ENCODE results near the gene AGAP1. TPM values are rescaled to one million over a fixed set of nuclear protein-coding genes. Genes with fewer than 3 reads are reported as not detected.

The AGAP1 gene
- total and polyA plus RNA-seq, 7 donors: 4.2 to 21.6 (median 16.6) TPM

- Histone ChIP-seq H3K27ac (no peak overlapping the region), H3K27me3 (ENCODE audit: insufficient read depth in 3 of 3, low read length in 2 of 3) (no peaks in the 10 kb centered on the region), H3K4me3 (no peak overlapping the region), H3K9me3 (peaks cover 2% of the 10 kb centered on the region), H3K36me3 (ENCODE audit: insufficient read depth in 1 of 2, low read depth in 1 of 2) (no peaks in the 10 kb centered on the region), H3K4me1 (peaks cover 13% of the 10 kb centered on the region)
- DNase-seq (no peak), ATAC-seq (no peak)
- intact Hi-C loops (cut with DNase I): no loop called here
- no peak for TF ChIP-seq CTCF (IDR thresholded peaks at IDR 0.05)
- 73 to 94% (median 89%) methylated on average over 2 of the region's 2 CpGs for WGBS, 3 donors
These were observed 129.9 kb downstream of the AGAP1 start for GRCh38 chr2:235623752-235624151.

DNA sequence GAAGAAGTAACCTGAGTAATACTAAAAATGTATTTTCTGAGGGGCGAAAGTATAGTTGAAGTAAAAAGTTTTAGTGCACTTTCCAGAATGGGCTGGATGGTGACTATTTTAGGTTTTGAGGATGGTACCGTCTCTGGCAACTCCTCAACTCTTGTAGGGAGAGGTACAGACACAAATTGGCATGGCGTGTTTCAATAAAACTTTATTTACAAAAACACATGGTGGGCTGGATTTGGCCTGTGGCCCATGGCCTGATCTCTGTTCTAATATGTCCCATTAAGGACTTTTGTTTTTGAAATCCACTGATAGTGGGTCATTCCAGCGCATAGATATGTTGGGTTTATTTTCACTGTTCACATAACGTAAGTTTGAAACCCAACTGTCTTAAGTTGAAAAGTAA is 132.8 kb downstream of the AGAP1 start:
- H3K4me3 ChIP-seq: no peak overlapping the region
- H3K4me1 ChIP-seq: peaks cover 13% of the 10 kb centered on the region
- H3K36me3 ChIP-seq (ENCODE audit: insufficient read depth in 1 of 2, low read depth in 1 of 2): no peaks in the 10 kb centered on the region
- no peak for ATAC-seq
- TF ChIP-seq CTCF (IDR thresholded peaks at IDR 0.05): no peak
- no peaks in the 10 kb centered on the region for H3K27me3 ChIP-seq (ENCODE audit: insufficient read depth in 3 of 3, low read length in 2 of 3)
- intact Hi-C loops (cut with DNase I): no loop called here
- H3K9me3 ChIP-seq: peaks cover 2% of the 10 kb centered on the region
- H3K27ac ChIP-seq: no peak overlapping the region
- no peak for DNase-seq
- WGBS, 3 donors: 96 to 98% (median 98%) methylated on average over 5 of the region's 5 CpGs

DNA sequence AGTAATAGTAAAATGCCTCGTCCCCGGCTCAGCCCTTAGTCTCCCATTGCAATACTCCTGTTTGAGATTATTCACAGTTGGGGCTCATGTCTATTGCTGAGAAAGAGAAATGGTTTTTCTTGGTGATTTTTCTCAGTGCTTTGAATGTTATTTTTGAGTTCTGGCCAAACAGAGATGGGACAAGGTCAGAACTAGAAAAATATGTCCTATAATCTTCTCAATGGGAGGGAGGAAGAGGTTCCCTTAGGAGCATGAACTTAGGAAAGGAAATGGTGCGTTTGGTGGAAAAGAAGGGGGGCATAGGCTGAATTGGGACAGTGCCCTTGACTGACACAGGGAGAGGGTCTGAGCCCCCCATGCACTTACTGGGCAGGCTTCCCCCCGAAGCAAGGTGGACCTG is 133.8 kb downstream of the AGAP1 start:
- 68 to 74% (median 69%) methylated on average over 4 of the region's 4 CpGs for WGBS, 3 donors
- H3K27me3 ChIP-seq (ENCODE audit: insufficient read depth in 3 of 3, low read length in 2 of 3): no peaks in the 10 kb centered on the region
- peaks cover 2% of the 10 kb centered on the region for H3K9me3 ChIP-seq
- H3K4me3 ChIP-seq: no peak overlapping the region
- ATAC-seq (no peak), DNase-seq (no peak)
- peaks cover 13% of the 10 kb centered on the region for H3K4me1 ChIP-seq
- no peaks in the 10 kb centered on the region for H3K36me3 ChIP-seq (ENCODE audit: insufficient read depth in 1 of 2, low read depth in 1 of 2)
- no peak for TF ChIP-seq CTCF (IDR thresholded peaks at IDR 0.05)
- intact Hi-C loops (cut with DNase I): no loop called here
- no peak overlapping the region for H3K27ac ChIP-seq

GRCh38 chr2:235630718-235631296 is 137.0 kb downstream of the AGAP1 start:
- ATAC-seq (no peak), DNase-seq (no peak)
- no peaks in the 10 kb centered on the region for H3K27me3 ChIP-seq (ENCODE audit: insufficient read depth in 3 of 3, low read length in 2 of 3)
- H3K36me3 ChIP-seq (ENCODE audit: insufficient read depth in 1 of 2, low read depth in 1 of 2): no peaks in the 10 kb centered on the region
- H3K4me3 ChIP-seq: no peak overlapping the region
- H3K27ac ChIP-seq: no peak overlapping the region
- H3K9me3 ChIP-seq: peaks cover 2% of the 10 kb centered on the region
- no peaks in the 10 kb centered on the region for H3K4me1 ChIP-seq
- WGBS, 3 donors: 94 to 96% (median 96%) methylated on average over 21 of the region's 21 CpGs
- no peak for TF ChIP-seq CTCF (IDR thresholded peaks at IDR 0.05)
- intact Hi-C loops (cut with DNase I): no loop called here
